IPS-15b (cell line): ENCODE measurements around the gene INPP5F.

Experiments
- H3K27me3 ChIP-seq: one replicate; pipeline ENCODE4 v1.6.1; 2013; ENCODE audit warnings: low read length; ENCODE audit not compliant: control insufficient read depth, insufficient read depth
- H3K36me3 ChIP-seq: one replicate; pipeline ENCODE4 v1.6.1; 2013; ENCODE audit warnings: low read length; ENCODE audit not compliant: control insufficient read depth, insufficient read depth
- H3K4me1 ChIP-seq: one replicate; pipeline ENCODE4 v1.6.1; 2013; ENCODE audit warnings: mild to moderate bottlenecking, low read length; ENCODE audit not compliant: control insufficient read depth, insufficient read depth
- H3K4me3 ChIP-seq: one replicate; pipeline ENCODE4 v1.5.1; 2013; ENCODE audit warnings: low read depth, low read length
- H3K9ac ChIP-seq: one replicate; pipeline ENCODE4 v1.6.1; 2013; ENCODE audit warnings: low read depth, mild to moderate bottlenecking, low read length
- H3K9me3 ChIP-seq: one replicate; pipeline ENCODE4 v1.6.1; 2013; ENCODE audit warnings: mild to moderate bottlenecking, low read length; ENCODE audit not compliant: control insufficient read depth, insufficient read depth

Gene INPP5F

DNA sequence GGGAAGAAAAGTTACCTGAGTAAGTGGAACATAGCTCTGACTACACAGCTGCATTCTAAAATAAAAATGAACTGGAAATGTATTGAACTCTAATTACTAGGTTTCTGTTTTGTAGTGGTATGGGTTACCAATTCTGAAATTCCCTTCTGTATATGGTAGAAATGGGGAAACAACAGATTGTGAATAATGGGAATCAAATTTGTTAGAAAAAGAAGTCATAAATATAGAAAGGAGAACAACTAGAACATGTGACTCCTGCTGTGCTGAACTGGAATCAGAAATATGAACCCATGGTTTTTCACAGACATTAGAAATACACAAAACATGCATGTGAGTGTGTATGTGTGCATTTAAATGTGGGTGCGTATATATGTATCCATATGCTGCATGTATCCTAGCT lies 119.8 kb downstream of the INPP5F start:
- Histone ChIP-seq H3K4me3 (no peak overlapping the region), H3K9me3 (no peaks in the 10 kb centered on the region), H3K4me1 (no peaks in the 10 kb centered on the region), H3K27me3 (no peaks in the 10 kb centered on the region), H3K9ac (no peak overlapping the region), H3K36me3 (peaks cover 26% of the 10 kb centered on the region)

DNA sequence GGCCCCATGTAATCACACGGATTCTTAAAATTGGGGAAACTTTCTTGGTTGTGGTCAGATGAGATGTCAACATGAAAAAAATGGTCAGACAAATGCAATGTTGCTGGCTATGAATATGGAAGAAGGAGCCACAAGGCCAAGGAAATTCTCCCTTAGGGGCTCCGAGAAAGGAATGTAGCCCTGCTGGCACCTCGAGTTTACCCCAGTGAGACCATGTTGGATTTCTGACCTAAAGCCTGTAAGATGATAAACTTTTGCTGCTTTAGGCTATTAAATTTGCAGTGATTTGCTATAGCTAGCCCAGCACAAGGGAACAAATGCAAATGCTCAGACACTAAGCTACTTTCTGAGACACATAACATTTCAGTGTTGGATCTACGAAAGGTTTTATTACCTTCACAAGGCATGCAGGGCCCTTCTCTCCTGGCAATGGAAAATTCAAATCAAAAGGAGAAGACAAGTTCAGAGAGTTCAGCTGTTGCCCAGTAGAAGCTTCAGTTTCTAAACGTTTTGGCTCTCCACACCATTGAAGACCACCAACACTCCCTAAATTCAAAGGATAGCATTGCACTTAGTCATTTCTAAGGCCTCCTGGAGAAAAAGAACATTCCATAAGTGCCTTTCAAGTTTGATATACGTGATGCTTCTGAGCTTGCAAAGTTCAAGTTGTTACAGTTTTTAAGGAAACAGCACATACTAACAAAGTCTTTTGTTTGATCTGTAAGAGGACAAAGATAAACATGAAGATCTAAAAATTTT lies 123.4 kb downstream of the INPP5F start:
- Histone ChIP-seq H3K9ac (no peak overlapping the region), H3K4me1 (no peaks in the 10 kb centered on the region), H3K36me3 (peaks cover 26% of the 10 kb centered on the region), H3K27me3 (no peaks in the 10 kb centered on the region), H3K4me3 (no peak overlapping the region), H3K9me3 (no peaks in the 10 kb centered on the region)

- H3K9me3 ChIP-seq: no peaks in the 10 kb centered on the region
- no peak overlapping the region for H3K4me3 ChIP-seq
- H3K27me3 ChIP-seq: no peaks in the 10 kb centered on the region
- H3K4me1 ChIP-seq: no peaks in the 10 kb centered on the region
- H3K36me3 ChIP-seq: peaks cover 18% of the 10 kb centered on the region
- no peak overlapping the region for H3K9ac ChIP-seq
Measured at GRCh38 chr10:119849944-119850343, 124.1 kb downstream of the INPP5F start.

DNA sequence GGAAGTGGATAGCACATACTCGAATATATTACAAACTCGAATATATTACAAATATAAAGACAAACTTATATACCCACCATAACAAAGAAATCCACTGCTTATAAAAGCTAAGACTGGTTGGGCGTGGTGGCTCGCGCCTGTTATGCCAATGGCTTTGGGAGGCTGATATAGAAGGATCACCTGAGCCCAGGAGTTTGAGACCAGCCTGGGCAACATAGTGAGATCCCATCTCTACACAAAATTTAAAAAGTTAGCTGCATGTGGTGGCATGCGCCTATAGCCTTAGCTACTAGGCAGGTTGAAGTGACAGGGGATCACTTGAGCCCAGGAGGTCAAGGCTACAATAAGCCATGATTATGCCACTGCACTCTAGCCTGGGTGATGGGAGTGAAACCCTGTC lies 126.4 kb downstream of the INPP5F start:
- H3K9ac ChIP-seq: no peak overlapping the region
- H3K9me3 ChIP-seq: no peaks in the 10 kb centered on the region
- H3K4me1 ChIP-seq: no peaks in the 10 kb centered on the region
- H3K4me3 ChIP-seq: no peak overlapping the region
- peaks cover 12% of the 10 kb centered on the region for H3K36me3 ChIP-seq
- no peaks in the 10 kb centered on the region for H3K27me3 ChIP-seq

- no peak overlapping the region for H3K4me3 ChIP-seq
- H3K4me1 ChIP-seq: no peaks in the 10 kb centered on the region
- H3K9me3 ChIP-seq: no peaks in the 10 kb centered on the region
- no peaks in the 10 kb centered on the region for H3K27me3 ChIP-seq
- H3K9ac ChIP-seq: no peak overlapping the region
- peaks cover 12% of the 10 kb centered on the region for H3K36me3 ChIP-seq
Measured at GRCh38 chr10:119852822-119853221, 127.0 kb downstream of the INPP5F start.

DNA sequence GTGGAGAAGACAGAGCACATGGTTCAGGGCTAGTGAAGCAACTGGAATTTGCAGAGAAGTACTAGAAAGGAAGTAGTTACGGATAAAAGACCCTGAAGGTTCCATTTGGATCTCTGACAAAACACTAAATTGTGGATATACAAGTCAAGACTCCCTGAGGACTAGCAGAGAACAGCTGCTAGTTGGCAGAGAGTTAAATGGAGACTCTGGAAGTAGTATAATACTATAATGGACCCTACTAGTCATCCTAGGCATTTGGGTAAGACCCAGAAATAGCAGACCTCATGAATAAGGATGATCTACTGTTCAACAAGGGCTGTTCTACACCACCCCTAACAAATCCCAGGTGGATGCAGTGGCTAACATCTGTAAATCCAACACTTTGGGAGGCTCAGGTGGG lies 127.7 kb downstream of the INPP5F start:
- Histone ChIP-seq H3K9ac (no peak overlapping the region), H3K36me3 (peaks cover 11% of the 10 kb centered on the region), H3K4me3 (no peak overlapping the region), H3K9me3 (no peaks in the 10 kb centered on the region), H3K4me1 (no peaks in the 10 kb centered on the region), H3K27me3 (no peaks in the 10 kb centered on the region)

DNA sequence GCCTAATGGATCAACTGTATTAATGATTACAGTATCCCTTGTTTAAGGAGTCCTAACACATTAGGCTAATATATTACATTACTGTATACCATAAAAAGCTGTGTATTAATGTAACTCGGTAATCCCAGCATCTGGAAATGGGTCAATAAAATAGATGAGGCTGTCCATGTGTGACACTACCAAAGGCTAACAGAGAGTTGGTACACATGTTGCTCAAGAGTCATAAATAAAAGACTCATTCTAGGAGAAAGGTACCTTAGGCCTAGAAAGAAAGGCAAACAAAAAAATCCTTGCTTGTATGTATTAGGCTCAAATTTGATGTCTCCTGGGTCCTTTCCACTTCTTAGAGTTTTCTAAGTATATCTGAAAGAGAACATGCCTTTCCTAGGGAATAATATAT lies 132.2 kb downstream of the INPP5F start:
- Histone ChIP-seq H3K27me3 (no peaks in the 10 kb centered on the region), H3K4me3 (no peak overlapping the region), H3K4me1 (peaks cover 5% of the 10 kb centered on the region), H3K9me3 (no peaks in the 10 kb centered on the region), H3K36me3 (peaks cover 9% of the 10 kb centered on the region), H3K9ac (no peak overlapping the region)

DNA sequence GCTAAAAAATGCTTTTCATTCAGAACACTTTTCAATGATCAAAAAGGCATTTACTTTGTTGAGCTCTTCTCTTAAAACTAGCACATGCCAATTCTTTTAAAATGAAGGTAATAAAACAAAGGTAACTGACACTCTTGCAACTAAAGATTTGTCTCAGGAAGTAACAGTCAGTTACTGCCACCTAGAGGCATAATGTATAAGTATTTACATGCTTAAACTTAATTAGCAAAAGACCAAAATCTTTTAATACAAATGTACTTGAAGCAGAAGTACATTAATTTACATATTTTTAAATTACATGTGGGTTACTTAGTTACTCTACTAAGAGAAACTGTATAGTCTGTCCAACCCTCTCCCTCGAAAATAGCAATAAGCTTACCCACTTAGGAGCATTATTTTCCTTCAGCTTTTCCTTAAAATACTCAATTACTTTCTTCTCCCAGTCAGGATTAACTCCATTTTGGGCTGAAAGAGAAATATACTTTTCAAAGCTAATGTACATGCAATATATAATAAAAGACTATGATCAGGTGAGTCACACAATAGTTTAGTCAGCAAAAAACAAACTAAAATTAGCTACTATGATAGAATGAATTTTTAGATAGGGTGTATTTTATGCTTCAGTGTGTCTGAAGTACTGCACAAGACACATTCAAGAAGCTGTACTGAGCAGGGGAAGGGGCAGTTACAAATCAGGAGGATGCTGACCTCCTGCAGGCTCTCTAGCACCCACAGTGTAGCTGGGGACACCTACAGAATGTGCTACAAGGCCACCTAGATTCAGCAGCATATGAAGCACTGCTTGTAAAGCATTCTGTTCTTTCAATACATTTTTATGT lies 133.8 kb downstream of the INPP5F start:
- H3K9ac ChIP-seq: no peak overlapping the region
- peaks cover 5% of the 10 kb centered on the region for H3K4me1 ChIP-seq
- H3K4me3 ChIP-seq: no peak overlapping the region
- H3K9me3 ChIP-seq: no peaks in the 10 kb centered on the region
- peaks cover 4% of the 10 kb centered on the region for H3K36me3 ChIP-seq
- no peaks in the 10 kb centered on the region for H3K27me3 ChIP-seq

DNA sequence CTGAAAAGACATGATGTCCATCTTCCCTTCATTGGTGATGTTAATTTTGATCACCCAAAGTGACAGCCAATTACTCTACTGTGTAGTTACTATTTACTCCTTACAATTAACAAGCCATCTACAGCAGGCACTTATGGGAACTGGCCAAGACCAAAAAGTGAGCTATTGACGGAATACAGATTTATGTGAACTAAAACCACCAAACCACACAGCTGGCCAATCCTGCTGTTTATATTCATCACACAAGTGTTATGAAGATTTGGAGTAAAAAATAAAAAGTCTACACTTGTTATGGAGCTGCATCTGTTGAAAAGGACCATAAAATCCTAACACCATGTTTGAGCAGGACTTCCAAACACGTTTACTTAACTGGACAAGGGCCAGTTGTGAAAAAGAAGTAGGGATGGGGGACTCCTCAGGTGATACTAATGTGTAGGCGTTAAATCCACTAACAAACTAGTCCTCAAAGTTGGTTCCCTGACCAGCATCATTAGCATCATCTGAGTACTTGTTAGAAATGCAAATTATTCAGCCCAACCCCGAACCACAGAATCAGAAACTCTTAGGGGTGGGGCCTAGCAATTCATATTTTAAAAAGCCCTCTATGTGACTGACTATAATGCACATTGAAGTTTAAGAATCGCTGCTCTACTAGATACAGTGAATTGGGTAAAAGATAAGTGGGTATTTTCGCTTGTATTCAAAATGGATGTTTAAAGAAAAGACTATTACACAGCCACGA lies 135.2 kb downstream of the INPP5F start:
- no peak overlapping the region for H3K9ac ChIP-seq
- no peaks in the 10 kb centered on the region for H3K27me3 ChIP-seq
- H3K36me3 ChIP-seq: peaks cover 4% of the 10 kb centered on the region
- no peaks in the 10 kb centered on the region for H3K9me3 ChIP-seq
- H3K4me1 ChIP-seq: peaks cover 5% of the 10 kb centered on the region
- H3K4me3 ChIP-seq: no peak overlapping the region

DNA sequence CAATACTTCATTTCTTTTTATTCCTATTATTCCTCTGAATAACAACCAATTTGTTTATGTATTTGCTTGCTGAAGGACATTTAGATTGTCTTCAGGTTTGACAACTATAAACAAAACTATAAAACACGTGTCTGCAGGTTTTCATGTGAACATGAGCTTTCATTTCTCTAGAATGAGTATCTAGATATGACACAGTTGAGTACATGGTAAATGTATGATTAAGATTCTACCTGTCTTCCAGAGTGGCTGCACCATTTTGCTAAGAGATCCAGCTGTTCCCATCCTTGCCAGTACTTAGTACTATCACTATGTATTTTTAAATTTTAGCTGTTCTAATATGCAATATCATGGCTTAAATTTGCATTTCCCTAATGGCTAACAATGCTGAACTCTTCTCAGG lies 136.7 kb downstream of the INPP5F start:
- H3K36me3 ChIP-seq: peaks cover 4% of the 10 kb centered on the region
- no peak overlapping the region for H3K9ac ChIP-seq
- H3K9me3 ChIP-seq: no peaks in the 10 kb centered on the region
- no peak overlapping the region for H3K4me3 ChIP-seq
- H3K27me3 ChIP-seq: no peaks in the 10 kb centered on the region
- H3K4me1 ChIP-seq: peaks cover 5% of the 10 kb centered on the region

DNA sequence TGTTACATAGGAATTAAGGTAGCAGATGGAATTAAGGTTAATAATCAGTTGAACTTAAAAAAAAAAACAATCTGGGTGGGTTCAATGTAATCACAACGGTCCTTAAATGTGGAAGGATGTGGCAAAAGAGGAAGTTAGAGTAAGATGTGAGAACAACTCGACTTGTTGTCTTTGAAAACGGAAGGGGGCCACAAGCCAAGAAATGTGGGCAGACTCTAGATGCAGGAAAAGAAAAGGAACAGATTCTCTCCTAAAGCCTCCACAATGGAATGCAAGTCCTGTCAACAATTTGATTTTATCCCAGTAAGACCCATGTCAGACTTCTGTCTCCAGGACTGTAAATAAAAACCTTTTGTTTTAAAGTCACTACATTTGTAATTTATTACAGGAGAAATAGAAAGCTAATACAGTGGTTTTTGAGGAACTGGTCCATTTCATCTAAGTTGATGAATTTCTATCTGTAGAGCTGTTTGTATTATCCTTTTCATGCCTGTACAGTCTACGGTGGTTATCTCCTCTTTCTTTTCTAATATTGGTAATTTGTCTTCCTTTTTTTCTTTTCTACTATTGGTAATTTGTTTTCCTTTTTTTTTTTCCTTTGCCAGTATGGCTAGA lies 138.2 kb downstream of the INPP5F start:
- H3K27me3 ChIP-seq: no peaks in the 10 kb centered on the region
- no peaks in the 10 kb centered on the region for H3K9me3 ChIP-seq
- peaks cover 5% of the 10 kb centered on the region for H3K4me1 ChIP-seq
- H3K9ac ChIP-seq: no peak overlapping the region
- H3K4me3 ChIP-seq: no peak overlapping the region
- H3K36me3 ChIP-seq: no peaks in the 10 kb centered on the region
